MCF 10A (cell line): ENCODE measurements around the gene TEX30. TPM values are rescaled to one million over a fixed set of nuclear protein-coding genes. Genes with fewer than 3 reads are reported as not detected.

Experiments used
- Bru-seq: library from RNA; stranded (reverse); fragments of 400-500 nt; gene quantifications from one replicate; lab custom pipeline; 2021; lab: Mats Ljungman, UMichigan
- BruChase-seq, 2 experiments: library from RNA; stranded (reverse); fragments of 400-500 nt; gene quantifications; one replicate each; lab custom pipeline; 2021; lab: Mats Ljungman, UMichigan
- BruUV-seq: library from RNA; stranded (reverse); fragments of 400-500 nt; replicated peaks from 2 replicates; lab custom pipeline; 2021; lab: Mats Ljungman, UMichigan
- CTCF ChIA-PET: fragments of 300-600 bp; sonication (Branson Sonifier 250); formaldehyde crosslinking; extraction: SDS; loops from one replicate; lab custom pipeline; 2021; ENCODE audit warnings: antibody characterized with exemption, inconsistent platforms; lab: Yijun Ruan, JAX
- POLR2A ChIA-PET: fragments of 300-600, 350-650 bp; sonication (Branson Sonifier 250); formaldehyde crosslinking; extraction: SDS; loops from one replicate; lab custom pipeline; 2020; ENCODE audit warnings: antibody characterized with exemption, inconsistent platforms; lab: Yijun Ruan, JAX
- DNase-seq: peaks from one replicate; pipeline ENCODE4 v3.0.0-alpha.2; 2018; ENCODE audit not compliant: unreplicated experiment
- H3K27ac Mint-ChIP-seq: one replicate; pipeline ENCODE4 v1.8.0; 2022; ENCODE audit warnings: mild to moderate bottlenecking, low read depth, mixed read lengths; ENCODE audit not compliant: unreplicated experiment
- H3K27me3 Mint-ChIP-seq: one replicate; pipeline ENCODE4 v1.8.0; 2022; ENCODE audit warnings: mixed read lengths; ENCODE audit not compliant: insufficient read depth, unreplicated experiment
- H3K36me3 Mint-ChIP-seq: one replicate; pipeline ENCODE4 v1.8.0; 2022; ENCODE audit warnings: mild to moderate bottlenecking, moderate library complexity, mixed read lengths; ENCODE audit not compliant: insufficient read depth, unreplicated experiment
- H3K4me1 Mint-ChIP-seq: one replicate; pipeline ENCODE4 v1.8.0; 2022; ENCODE audit warnings: mixed read lengths; ENCODE audit not compliant: insufficient read depth, unreplicated experiment
- H3K4me3 Mint-ChIP-seq: one replicate; pipeline ENCODE4 v1.8.0; 2022; ENCODE audit warnings: mild to moderate bottlenecking, moderate library complexity, mixed read lengths; ENCODE audit not compliant: unreplicated experiment
- H3K9me3 Mint-ChIP-seq: one replicate; pipeline ENCODE4 v1.8.0; 2022; ENCODE audit warnings: mixed read lengths; ENCODE audit not compliant: unreplicated experiment
- intact Hi-C: fragments of 100-400 bp; cut with micrococcal nuclease; formaldehyde crosslinking; loops from 2 replicates; pipeline ENCODE4 v1.14.1; 2022
- long read RNA-seq: library from polyadenylated mRNA; stranded (forward); transcript quantifications from one replicate; pipeline ENCODE4 v2.0.0, GENCODE V29; 2022
- total RNA-seq: library from RNA; stranded (reverse); gene quantifications from 2 replicates; pipeline ENCODE4 v1.2.3, GENCODE V29; 2022
- TF ChIP-seq, protein P1 (sequence below): fragments of 200-600 bp; IDR thresholded peaks from one replicate; pipeline ENCODE4 v1.8.0; 2022; ENCODE audit warnings: antibody characterized with exemption, mild to moderate bottlenecking; ENCODE audit not compliant: unreplicated experiment

TEX30 gene
- total RNA-seq = 10.7 and 14.2 TPM in 2 replicates
- percentile 68 among the genes with signal in this experiment for Bru-seq, nascent RNA
- percentile 73 among the genes with signal in this experiment for BruChase-seq, experiment 1, labeled RNA remaining after a 6-hour chase
- percentile 78 among the genes with signal in this experiment for BruChase-seq, experiment 2, labeled RNA remaining after a 2-hour chase
- long read RNA-seq, transcript TEX30-206 (6 exons, 1,165 nt) = major isoform, 26 of 38 reads
- long read RNA-seq, partial matches to known transcripts = 4 of 38 reads
- long read RNA-seq, other reads (novel, unspliced or antisense) = 0 of 38 reads

DNA sequence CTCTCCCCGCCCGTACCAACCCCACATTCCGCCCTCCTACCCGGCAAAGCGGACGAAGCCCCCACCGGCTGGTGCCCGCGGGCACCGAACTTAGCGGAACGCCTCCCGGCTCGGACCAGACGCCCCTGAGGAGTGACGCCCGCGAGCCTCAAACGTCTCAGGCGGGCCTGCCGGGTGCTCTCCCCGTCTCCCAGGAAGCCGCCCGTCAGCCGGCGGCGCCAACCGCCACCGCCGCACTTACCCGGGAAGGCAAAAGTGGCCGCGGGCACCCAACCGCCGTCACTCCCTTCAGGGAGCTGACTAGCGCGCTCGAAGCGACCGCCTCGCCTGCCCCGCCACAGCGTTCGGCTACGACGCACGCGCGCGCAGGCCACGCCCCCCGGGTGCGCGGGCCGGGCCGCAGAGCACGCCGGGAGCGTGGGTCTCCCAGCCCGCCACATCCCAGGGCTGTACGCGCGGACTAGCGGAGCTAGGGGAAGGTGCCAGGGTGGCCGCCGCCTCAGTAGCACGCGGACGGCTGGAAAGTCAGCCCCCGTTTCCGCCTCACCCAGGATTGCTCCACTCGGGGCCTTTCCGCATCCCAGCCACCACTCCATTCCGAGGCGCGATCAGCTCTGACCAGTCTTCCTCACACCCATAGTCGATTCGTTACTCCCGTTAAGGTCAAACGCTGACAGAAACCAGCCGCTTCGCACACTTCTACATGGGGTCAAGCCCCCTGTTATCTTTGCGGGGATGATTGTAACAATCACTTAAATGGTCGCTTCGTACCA lies at the start of gene TEX30:
TSS of gene TEX30 (minus strand) at position 346 of the 773 bp plus-strand sequence. CDS start 3,760 bp downstream, outside the sequence.
- peak within 1 kb of the TSS; percentile 80 for H3K4me3 Mint-ChIP-seq
- peaks cover 18% of the 10 kb centered on the region for H3K4me1 Mint-ChIP-seq
- H3K36me3 Mint-ChIP-seq = no peaks in the 10 kb centered on the region
- ChIA-PET POLR2A (interaction anchor here (0.6 to 5.7 kb wide), 15 partner anchors 12 to 1555 kb away, joined by 3 to 51 read pairs (median 5); partner anchors contain the start of genes BIVM, ERCC5, POGLUT2 and TPP2), CTCF (interaction anchor here (0.7 to 4.0 kb wide), 6 partner anchors 16 to 178 kb away, joined by 3 to 11 read pairs (median 3); no protein-coding TSS in a partner anchor)
- BruUV-seq = no TSS peak
- no peaks in the 10 kb centered on the region for H3K9me3 Mint-ChIP-seq
- H3K27me3 Mint-ChIP-seq = no peaks in the 10 kb centered on the region
- peak; percentile 79 for DNase-seq
- intact Hi-C loops = loop anchor here (1.0 to 2.0 kb wide), 3 partner anchors 26 to 177 kb away; partner anchors contain the start of genes BIVM, ERCC5 and TPP2
- peak within 1 kb of the TSS; percentile 87 for H3K27ac Mint-ChIP-seq
- TF ChIP-seq, protein P1, sequence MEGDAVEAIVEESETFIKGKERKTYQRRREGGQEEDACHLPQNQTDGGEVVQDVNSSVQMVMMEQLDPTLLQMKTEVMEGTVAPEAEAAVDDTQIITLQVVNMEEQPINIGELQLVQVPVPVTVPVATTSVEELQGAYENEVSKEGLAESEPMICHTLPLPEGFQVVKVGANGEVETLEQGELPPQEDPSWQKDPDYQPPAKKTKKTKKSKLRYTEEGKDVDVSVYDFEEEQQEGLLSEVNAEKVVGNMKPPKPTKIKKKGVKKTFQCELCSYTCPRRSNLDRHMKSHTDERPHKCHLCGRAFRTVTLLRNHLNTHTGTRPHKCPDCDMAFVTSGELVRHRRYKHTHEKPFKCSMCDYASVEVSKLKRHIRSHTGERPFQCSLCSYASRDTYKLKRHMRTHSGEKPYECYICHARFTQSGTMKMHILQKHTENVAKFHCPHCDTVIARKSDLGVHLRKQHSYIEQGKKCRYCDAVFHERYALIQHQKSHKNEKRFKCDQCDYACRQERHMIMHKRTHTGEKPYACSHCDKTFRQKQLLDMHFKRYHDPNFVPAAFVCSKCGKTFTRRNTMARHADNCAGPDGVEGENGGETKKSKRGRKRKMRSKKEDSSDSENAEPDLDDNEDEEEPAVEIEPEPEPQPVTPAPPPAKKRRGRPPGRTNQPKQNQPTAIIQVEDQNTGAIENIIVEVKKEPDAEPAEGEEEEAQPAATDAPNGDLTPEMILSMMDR = no peak

DNA sequence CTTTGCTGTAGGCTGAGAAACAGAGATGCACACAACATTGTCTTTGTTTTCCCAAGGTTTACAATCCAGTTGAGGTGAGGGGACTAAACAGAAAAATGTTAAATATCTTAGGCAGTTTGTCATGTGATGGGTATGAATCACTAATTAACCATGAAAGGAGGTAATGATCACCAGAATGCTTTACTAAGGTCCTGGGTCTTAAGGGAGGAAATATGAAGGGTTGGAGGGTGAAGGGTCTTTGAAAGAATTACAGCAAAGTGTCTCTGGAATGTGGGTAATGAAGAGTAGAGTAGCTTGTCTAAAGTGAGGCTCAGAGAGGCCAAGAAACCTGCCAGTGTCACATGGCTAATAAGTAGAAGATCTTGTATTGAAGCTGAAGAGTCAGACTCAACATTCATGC lies 44.3 kb upstream of the TEX30 start:
- peak overlapping the region; percentile 28 for H3K27ac Mint-ChIP-seq
- CTCF ChIA-PET = interaction anchor here (0.9 kb wide), 1 partner anchor 61 kb away, joined by 3 read pairs; no protein-coding TSS in a partner anchor
- H3K4me1 Mint-ChIP-seq = peaks cover 6% of the 10 kb centered on the region

DNA sequence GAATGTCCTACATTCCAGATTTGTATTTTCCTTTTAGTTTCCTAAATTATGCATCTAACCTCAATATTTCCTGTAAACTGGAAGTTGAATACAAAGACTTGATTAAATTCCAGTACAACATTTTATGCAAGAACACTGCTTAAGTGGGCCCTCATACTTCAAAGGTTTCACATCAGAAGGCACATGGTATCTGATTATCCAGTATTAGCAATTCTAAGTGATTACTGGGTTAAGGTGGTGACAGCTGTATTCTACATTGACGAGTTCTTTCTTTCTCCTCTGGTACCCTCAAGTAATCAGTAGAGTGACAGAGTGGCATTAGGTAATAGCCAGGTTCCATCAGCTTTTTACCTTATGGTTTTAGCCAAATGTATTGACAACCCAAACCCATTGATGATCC lies 43.7 kb upstream of the TEX30 start:
- DNase-seq = no peak
- BruUV-seq = no TSS peak
- intact Hi-C loops = no loop called here
- H3K4me1 Mint-ChIP-seq = peaks cover 12% of the 10 kb centered on the region
- TF ChIP-seq, protein P1 = no peak
- H3K9me3 Mint-ChIP-seq = no peaks in the 10 kb centered on the region
- ChIA-PET CTCF (no interaction called here), POLR2A (interaction anchor here (0.6 kb wide), 1 partner anchor 28 kb away, joined by 3 read pairs; no protein-coding TSS in a partner anchor)
- peaks cover 63% of the 10 kb centered on the region for H3K36me3 Mint-ChIP-seq
- no peak overlapping the region for H3K27ac Mint-ChIP-seq
- H3K27me3 Mint-ChIP-seq = no peaks in the 10 kb centered on the region
- no peak overlapping the region for H3K4me3 Mint-ChIP-seq

More for the DNA sequence above, 44.3 kb upstream of the TEX30 start:
- no peaks in the 10 kb centered on the region for H3K27me3 Mint-ChIP-seq
- BruUV-seq = no TSS peak
- no peak for DNase-seq
- H3K9me3 Mint-ChIP-seq = no peaks in the 10 kb centered on the region
- H3K4me3 Mint-ChIP-seq = no peak overlapping the region
- TF ChIP-seq, protein P1 = no peak
- POLR2A ChIA-PET = interaction anchor here (0.6 to 1.5 kb wide), 3 partner anchors 8 to 88 kb away, joined by 3 to 5 read pairs (median 4); no protein-coding TSS in a partner anchor
- intact Hi-C loops = no loop called here
- H3K36me3 Mint-ChIP-seq = peaks cover 66% of the 10 kb centered on the region
